ENCODE results near the gene VGLL3. TPM values are rescaled to one million over a fixed set of nuclear protein-coding genes. Genes with fewer than 3 reads are reported as not detected.

VGLL3 gene, protein sequence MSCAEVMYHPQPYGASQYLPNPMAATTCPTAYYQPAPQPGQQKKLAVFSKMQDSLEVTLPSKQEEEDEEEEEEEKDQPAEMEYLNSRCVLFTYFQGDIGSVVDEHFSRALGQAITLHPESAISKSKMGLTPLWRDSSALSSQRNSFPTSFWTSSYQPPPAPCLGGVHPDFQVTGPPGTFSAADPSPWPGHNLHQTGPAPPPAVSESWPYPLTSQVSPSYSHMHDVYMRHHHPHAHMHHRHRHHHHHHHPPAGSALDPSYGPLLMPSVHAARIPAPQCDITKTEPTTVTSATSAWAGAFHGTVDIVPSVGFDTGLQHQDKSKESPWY
- 1.6 TPM for total RNA-seq

GRCh38 chr3:86990734-86991481 lies at the start of gene VGLL3:
VGLL3 (minus strand) TSS chr3:86991149; CDS start chr3:86990743, 406 bp downstream.

Other genes with a start within 250 kb of the VGLL3 start
- gene CHMP2B, start 236.2 kb upstream of the VGLL3 start, total RNA-seq = 63.0 TPM